Activated T-helper 2 cell treated with anti-CD3 and anti-CD28 coated beads, Interferon-gamma antibody, Interleukin-2, Interleukin-4, amounts not matched to agents 10 μg/mL and 5 μg/mL and 100 μg/mL, durations not matched to agents 14 hours and 24 hours and 36 hours (primary cell): ENCODE results near the gene GSG1L. TPM values are rescaled to one million over a fixed set of nuclear protein-coding genes. Genes with fewer than 3 reads are reported as not detected.
"Not testable (repeated sequence)": the region's sequence is repeated elsewhere in the genome, so short reads cannot be mapped to it uniquely, and the experiment has no call there.

Experiments used
- DNase-seq: peaks from one replicate; pipeline ENCODE4 v3.0.0; 2021; ENCODE audit warnings: low spot score
- H3K27ac Mint-ChIP-seq: one replicate; pipeline ENCODE4 v1.8.0; 2021; ENCODE audit warnings: mixed read lengths
- H3K27me3 Mint-ChIP-seq: one replicate; pipeline ENCODE4 v1.8.0; 2021; ENCODE audit warnings: low read depth, mixed read lengths
- H3K36me3 Mint-ChIP-seq: one replicate; pipeline ENCODE4 v1.8.0; 2021; ENCODE audit warnings: low read depth, mixed read lengths
- H3K4me1 Mint-ChIP-seq: one replicate; pipeline ENCODE4 v1.8.0; 2021; ENCODE audit warnings: low read depth, mixed read lengths
- H3K4me3 Mint-ChIP-seq: one replicate; pipeline ENCODE4 v1.8.0; 2021; ENCODE audit warnings: low read depth, mild to moderate bottlenecking, moderate library complexity, mixed read lengths
- H3K9me3 Mint-ChIP-seq: one replicate; pipeline ENCODE4 v1.8.0; 2021; ENCODE audit warnings: mixed read lengths
- intact Hi-C: fragments of 100-400 bp; cut with micrococcal nuclease; formaldehyde crosslinking; loops from one replicate; pipeline ENCODE4 v1.15.1; 2023
- total RNA-seq: library from RNA; stranded (reverse); gene quantifications from 2 replicates; pipeline ENCODE4 v1.2.3, GENCODE V29; 2022

Gene GSG1L
- total RNA-seq, 1 donor from 2014 or later, result not detected

DNA sequence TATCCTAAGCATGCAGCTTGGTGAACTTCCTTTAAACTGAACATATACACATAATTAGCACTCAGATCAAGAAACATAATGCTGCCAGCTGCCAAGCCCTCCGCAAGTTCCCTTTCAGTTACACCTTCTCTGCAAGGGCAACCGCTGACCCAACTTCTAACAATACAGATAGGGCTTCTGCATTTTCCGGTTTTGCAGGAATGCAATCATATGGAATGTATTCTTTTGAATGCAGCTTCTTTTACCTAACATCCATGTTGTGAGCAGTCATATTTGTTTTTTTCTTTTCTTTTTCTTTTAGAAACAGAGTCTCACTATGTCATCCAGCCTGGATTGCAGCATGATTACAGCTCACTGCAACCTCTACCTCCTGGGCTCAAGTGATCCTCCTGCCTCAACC, 110.7 kb downstream of the GSG1L start:
- Mint-ChIP-seq H3K4me3 (no peak overlapping the region), H3K27ac (no peak overlapping the region), H3K4me1 (no peaks in the 10 kb centered on the region), H3K27me3 (peaks cover 5% of the 10 kb centered on the region), H3K36me3 (no peaks in the 10 kb centered on the region), H3K9me3 (peaks cover 16% of the 10 kb centered on the region)
- intact Hi-C loops, result no loop called here
- DNase-seq, result no peak

- intact Hi-C loops, result no loop called here
- Mint-ChIP-seq H3K27ac (no peak overlapping the region), H3K27me3 (peaks cover 5% of the 10 kb centered on the region), H3K4me1 (no peaks in the 10 kb centered on the region), H3K9me3 (peaks cover 11% of the 10 kb centered on the region), H3K4me3 (no peak overlapping the region), H3K36me3 (no peaks in the 10 kb centered on the region)
- DNase-seq, result no peak
Measured at GRCh38 chr16:27951489-27952120, 111.9 kb downstream of the GSG1L start.

GRCh38 chr16:27950206-27950887, 113.2 kb downstream of the GSG1L start:
- Mint-ChIP-seq H3K9me3 (peaks cover 6% of the 10 kb centered on the region), H3K27ac (no peak overlapping the region), H3K4me1 (no peaks in the 10 kb centered on the region), H3K4me3 (no peak overlapping the region), H3K36me3 (no peaks in the 10 kb centered on the region), H3K27me3 (peaks cover 5% of the 10 kb centered on the region)
- intact Hi-C loops, result no loop called here
- DNase-seq, result no peak

DNA sequence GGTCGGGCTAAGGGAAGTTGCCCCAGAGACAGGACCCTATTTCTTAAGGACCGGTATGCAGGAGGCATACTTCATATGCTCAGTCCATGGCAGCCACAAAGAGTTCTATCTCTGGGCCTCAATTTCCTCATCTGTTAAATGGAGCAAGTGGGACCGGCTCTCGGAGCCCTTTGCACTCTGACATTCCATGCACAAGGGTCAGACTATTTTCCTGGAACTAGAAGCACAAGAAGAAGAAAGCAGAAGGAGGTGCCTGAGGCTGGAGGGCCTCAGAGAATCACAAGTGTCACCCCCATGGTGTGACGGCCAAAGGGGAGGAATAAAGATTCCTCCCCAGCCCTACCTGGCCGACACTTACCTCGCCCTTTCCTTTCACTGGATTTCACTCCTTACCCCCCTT, 115.8 kb downstream of the GSG1L start:
- Mint-ChIP-seq H3K4me3 (no peak overlapping the region), H3K36me3 (no peaks in the 10 kb centered on the region), H3K9me3 (no peaks in the 10 kb centered on the region), H3K27ac (no peak overlapping the region), H3K27me3 (peaks cover 5% of the 10 kb centered on the region), H3K4me1 (no peaks in the 10 kb centered on the region)
- intact Hi-C loops, result no loop called here
- no peak for DNase-seq

DNA sequence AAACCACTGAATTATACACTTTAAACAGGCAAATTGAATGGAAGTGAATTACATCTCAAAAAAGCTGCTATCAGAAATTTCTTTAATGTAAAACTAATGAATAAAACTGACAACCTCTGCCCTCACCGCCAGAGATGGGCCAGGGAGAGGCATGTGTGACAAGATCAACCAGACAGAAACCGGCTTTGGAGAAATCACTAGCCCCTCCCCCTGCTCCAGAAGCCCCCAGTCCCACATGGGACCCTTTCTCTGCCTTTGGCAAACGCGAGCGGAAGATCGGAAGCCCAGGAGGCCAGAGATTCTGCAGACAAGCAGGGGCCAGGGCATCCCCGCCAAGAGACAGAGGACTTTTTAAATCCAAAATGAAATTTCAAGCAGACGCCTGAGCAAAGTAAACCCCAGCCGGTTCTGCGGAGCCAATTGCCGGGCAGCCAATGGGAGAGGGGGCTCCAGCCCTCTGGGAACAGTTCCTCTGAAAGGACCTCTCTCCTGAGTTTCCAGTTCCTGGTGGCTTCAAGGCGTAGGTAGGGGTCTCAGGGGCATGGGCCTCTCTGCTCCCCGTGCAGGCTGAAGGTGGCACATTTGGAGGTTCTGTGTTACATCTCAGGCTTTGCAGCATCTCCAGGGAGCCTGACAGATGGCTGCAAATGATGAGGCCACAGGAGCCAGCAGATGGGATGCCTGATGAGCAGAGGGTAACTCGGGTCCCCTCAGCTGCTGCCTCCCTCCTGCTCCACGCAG, 118.1 kb downstream of the GSG1L start:
- Mint-ChIP-seq H3K27me3 (peaks cover 2% of the 10 kb centered on the region), H3K4me3 (no peak overlapping the region), H3K27ac (no peak overlapping the region), H3K4me1 (no peaks in the 10 kb centered on the region), H3K36me3 (no peaks in the 10 kb centered on the region), H3K9me3 (no peaks in the 10 kb centered on the region)
- no peak for DNase-seq
- intact Hi-C loops, result no loop called here

- no peaks in the 10 kb centered on the region for H3K36me3 Mint-ChIP-seq
- peaks cover 2% of the 10 kb centered on the region for H3K27me3 Mint-ChIP-seq
- no peak overlapping the region for H3K27ac Mint-ChIP-seq
- intact Hi-C loops, result no loop called here
- H3K4me3 Mint-ChIP-seq, result no peak overlapping the region
- DNase-seq, result no peak
- H3K9me3 Mint-ChIP-seq, result no peaks in the 10 kb centered on the region
- no peaks in the 10 kb centered on the region for H3K4me1 Mint-ChIP-seq
Measured at GRCh38 chr16:27943766-27944165, 119.7 kb downstream of the GSG1L start.

DNA sequence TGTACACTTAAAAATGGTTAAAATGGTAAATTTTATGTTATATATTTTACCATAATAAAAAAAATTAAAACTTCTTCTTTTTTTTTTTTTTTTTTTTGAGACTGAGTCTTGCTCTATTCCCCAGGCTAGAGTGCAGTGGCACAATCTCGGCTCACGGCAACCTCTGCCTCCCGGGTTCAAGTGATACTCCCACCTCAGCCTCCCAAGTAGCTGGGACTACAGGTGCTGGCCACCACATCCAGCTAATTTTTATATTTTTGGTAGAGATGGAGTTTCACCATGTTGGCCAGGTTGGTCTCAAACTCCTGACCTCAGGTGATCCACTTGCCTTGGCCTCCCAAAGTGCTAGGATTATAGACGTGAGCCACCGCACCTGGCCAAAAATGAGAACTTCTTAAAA, 121.4 kb downstream of the GSG1L start:
- intact Hi-C loops, H3K36me3 Mint-ChIP-seq, DNase-seq, H3K27me3 Mint-ChIP-seq, H3K4me3 Mint-ChIP-seq, H3K4me1 Mint-ChIP-seq, H3K27ac Mint-ChIP-seq, H3K9me3 Mint-ChIP-seq: not testable (repeated sequence)

DNA sequence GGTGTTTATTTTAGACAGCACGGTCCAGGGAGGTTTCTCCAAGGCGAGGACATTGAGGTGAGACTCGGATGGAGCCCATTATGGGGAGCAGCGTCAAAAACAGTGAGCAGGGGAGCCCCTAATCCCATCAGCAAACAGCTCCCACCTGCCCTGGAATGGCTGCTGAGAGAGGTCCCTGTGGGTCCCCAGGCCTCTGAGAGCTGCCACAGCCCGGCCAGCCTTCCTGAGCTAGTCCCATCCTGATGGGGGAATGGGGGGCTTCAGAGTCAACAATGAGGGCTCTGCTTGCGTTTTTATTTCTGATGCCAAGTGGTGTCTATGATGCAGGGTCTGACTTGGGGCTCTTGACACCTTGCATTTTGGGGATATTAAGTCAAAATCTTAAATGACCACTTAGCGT, 128.4 kb downstream of the GSG1L start:
- no peaks in the 10 kb centered on the region for H3K36me3 Mint-ChIP-seq
- H3K4me1 Mint-ChIP-seq, result no peaks in the 10 kb centered on the region
- H3K9me3 Mint-ChIP-seq, result no peaks in the 10 kb centered on the region
- no peak overlapping the region for H3K4me3 Mint-ChIP-seq
- H3K27ac Mint-ChIP-seq, result no peak overlapping the region
- intact Hi-C loops, result no loop called here
- DNase-seq, result no peak
- no peaks in the 10 kb centered on the region for H3K27me3 Mint-ChIP-seq

GRCh38 chr16:27932542-27933135, 130.9 kb downstream of the GSG1L start:
- Mint-ChIP-seq H3K4me1 (no peaks in the 10 kb centered on the region), H3K36me3 (no peaks in the 10 kb centered on the region), H3K9me3 (no peaks in the 10 kb centered on the region), H3K4me3 (no peak overlapping the region), H3K27me3 (no peaks in the 10 kb centered on the region), H3K27ac (no peak overlapping the region)
- intact Hi-C loops, result no loop called here
- no peak for DNase-seq

- no peaks in the 10 kb centered on the region for H3K4me1 Mint-ChIP-seq
- no peaks in the 10 kb centered on the region for H3K36me3 Mint-ChIP-seq
- intact Hi-C loops, result no loop called here
- no peak overlapping the region for H3K27ac Mint-ChIP-seq
- DNase-seq, result no peak
- no peaks in the 10 kb centered on the region for H3K27me3 Mint-ChIP-seq
- no peak overlapping the region for H3K4me3 Mint-ChIP-seq
- no peaks in the 10 kb centered on the region for H3K9me3 Mint-ChIP-seq
Measured at GRCh38 chr16:27929818-27930217, 133.7 kb downstream of the GSG1L start.

DNA sequence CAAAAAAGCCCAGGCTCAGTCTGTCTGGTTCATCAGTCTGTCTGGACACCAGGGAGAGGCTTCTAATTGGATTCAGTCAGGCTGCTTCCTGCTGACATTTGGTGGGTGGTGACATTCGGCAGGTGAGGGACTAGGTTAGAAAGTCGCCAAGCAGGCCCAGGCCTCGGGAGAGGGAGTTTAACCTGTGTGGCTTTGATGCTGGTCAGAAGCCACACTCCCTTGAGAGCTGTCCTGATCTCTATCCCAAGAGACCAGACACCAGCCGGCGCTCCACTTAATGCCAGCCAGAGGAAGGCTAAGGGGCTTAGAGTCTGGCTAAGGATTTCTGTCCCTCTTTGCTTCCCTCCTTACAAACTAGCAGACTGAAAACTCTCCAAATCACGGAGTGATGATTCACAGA, 135.0 kb downstream of the GSG1L start:
- no peaks in the 10 kb centered on the region for H3K9me3 Mint-ChIP-seq
- no peak overlapping the region for H3K27ac Mint-ChIP-seq
- H3K4me3 Mint-ChIP-seq, result no peak overlapping the region
- no peaks in the 10 kb centered on the region for H3K27me3 Mint-ChIP-seq
- no peaks in the 10 kb centered on the region for H3K4me1 Mint-ChIP-seq
- H3K36me3 Mint-ChIP-seq, result no peaks in the 10 kb centered on the region
- intact Hi-C loops, result no loop called here
- no peak for DNase-seq

- H3K27me3 Mint-ChIP-seq, result no peaks in the 10 kb centered on the region
- no peak overlapping the region for H3K4me3 Mint-ChIP-seq
- H3K27ac Mint-ChIP-seq, result no peak overlapping the region
- no peaks in the 10 kb centered on the region for H3K36me3 Mint-ChIP-seq
- DNase-seq, result no peak
- intact Hi-C loops, result no loop called here
- no peaks in the 10 kb centered on the region for H3K9me3 Mint-ChIP-seq
- no peaks in the 10 kb centered on the region for H3K4me1 Mint-ChIP-seq
Measured at GRCh38 chr16:27927266-27927901, 136.1 kb downstream of the GSG1L start.
